Measurements from ENCODE around the gene RNF152.

Gene RNF152

DNA sequence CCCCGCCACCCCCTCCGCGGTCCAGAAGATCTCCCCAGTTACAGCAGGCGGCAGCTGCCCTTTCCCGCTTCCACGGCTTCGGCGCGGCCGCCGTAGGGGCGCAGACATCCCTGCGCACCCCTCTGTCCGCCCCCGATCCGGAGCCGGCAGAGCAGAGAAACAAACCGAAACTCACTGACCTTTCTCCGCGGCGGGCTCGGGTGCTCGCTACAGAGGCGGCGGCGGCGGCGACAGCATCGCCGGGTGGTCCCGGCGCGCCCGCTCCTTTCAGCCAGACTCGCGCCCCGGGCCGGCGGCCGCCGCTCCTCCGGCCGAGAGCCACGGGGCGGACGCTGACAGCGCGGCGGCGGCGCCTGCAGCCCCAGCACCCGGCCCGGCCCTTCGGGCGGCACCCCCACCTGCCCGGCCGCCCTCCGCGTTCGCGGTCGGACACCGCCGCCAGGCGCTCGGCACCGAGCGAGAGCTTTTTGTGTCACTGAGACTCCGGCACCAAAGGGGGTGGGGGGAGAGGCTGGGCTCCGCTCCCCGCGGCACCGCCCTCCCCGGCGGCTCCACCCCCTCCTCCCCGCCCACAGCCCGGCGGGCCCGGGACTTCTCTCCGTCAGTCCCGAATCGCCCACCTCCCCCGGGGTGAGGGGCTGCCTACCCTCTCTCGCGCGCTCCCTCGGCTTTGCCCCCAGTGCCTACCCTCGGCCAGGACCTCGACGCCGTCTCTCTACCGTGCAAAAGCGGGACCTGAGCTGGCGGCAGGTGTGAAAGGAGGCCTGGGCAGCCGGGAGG is 1.4 kb upstream of the RNF152 start:
- DNase-seq: peak; percentile 77

DNA sequence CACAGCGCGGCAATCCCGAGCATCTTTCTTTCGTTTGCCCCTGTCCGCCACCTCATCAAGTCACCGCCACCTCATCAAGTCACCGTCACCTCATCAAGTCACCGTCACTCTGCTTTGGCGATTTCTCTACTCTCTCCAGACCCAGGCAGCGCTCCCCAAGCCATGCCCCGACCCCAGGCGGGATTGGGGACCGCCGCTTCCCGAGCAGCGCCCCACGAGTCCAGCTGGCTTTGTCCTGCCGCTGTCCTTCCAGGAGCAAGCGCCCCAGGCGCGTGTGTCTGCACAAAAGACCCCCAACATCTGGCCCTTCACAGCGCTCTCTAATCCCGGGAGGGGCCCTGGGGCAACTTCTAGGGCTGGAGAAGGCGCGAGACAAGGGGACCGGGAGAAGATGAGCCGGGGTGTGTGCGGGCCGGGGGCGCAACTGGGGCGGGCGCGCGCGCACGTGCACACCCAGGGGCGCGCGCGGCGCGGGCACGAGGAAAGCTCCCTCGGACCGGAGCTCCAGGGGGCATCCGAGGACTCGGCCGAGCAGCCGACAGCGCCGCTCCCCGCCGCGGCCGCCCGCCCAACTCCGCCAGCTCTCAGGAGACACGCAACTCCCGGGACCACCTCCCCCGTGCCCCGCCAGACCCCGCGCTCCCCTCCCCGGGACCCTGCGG is 633 bp upstream of the RNF152 start:
- peak; percentile 66 for DNase-seq

GRCh38 chr18:61891894-61892293 is 913 bp downstream of the RNF152 start:
- DNase-seq: no peak

- no peak for DNase-seq
Observed at GRCh38 chr18:61891271-61891670, 1.5 kb downstream of the RNF152 start.

DNA sequence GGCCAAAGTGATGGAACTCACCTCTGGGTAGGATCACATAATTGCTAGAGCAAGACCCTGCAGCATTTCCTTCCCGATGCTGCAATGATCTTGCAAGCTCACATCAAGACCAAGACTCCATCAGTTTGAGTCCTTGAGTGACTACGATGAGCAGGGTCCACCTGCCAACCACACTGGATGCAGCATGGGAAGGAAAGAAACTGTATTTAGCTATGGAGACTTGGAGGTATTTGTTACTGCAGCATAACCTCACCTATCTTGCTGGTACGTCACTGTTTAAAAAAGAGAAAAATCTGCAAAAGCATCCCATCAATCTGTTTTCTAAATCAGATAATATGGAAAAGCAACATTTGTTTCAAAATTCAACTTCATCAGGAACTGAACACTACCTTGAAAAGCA is 2.5 kb downstream of the RNF152 start:
- DNase-seq: no peak

DNA sequence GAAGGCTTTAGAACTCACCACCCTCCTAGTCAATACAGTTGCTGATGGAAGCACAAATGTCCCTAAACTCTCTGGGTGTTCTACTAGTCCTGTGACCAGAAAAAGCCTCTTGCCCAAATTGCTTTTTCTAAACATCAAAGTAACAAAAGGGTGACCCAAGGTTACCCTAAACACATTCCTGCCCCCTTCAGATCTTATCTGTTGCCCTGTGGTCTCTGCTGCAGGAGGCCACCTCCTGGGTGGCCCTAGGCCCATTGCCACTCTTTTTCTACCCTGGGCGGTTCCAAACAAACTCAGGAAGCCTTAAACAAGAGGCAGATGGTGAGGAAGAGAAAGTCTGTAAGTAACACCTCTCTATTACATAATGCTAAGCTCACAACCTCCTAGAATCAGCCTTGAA is 3.3 kb downstream of the RNF152 start:
- DNase-seq: no peak

DNA sequence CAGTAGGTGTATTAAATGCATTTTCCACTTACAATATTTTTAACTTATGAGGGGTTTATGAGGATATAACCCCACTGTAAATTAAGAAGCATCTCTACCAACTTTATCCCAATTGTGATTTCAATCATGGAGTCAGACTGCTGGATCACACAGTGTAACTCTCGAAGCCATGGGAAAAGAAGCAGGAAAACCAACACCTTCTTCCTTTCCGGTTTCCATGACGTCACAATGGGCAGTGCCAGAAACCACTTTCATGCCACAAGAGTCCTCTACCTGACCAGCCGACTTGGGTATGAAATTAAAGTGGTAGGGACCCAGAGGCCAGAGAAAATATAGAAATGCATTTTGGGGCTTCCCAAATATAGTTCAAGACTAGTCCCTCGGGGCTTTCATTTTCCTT is 4.2 kb downstream of the RNF152 start:
- no peak for DNase-seq

DNA sequence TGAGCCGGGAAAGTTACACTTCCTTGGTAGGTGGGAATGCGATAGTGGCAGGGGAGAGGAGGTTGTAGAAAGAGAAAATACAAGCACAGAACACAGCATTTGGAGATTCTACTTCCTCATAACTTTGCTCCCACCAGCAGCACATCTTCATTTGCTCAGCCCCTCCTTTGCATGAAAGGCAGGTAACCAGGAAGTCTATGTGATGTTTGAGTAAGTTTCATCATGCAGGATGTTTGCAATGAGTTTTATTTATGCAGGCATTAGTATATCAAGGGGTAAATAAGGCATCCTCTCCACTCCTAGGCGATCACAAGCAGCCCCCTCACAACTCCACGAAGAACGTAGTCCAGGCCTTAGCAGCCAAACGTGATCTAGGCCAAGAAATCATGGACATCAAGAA is 5.0 kb downstream of the RNF152 start:
- DNase-seq: no peak

- no peak for DNase-seq
Observed at GRCh38 chr18:61883547-61883946, 9.3 kb downstream of the RNF152 start.

- no peak for DNase-seq
Observed at GRCh38 chr18:61882296-61883004, 10.4 kb downstream of the RNF152 start.

DNA sequence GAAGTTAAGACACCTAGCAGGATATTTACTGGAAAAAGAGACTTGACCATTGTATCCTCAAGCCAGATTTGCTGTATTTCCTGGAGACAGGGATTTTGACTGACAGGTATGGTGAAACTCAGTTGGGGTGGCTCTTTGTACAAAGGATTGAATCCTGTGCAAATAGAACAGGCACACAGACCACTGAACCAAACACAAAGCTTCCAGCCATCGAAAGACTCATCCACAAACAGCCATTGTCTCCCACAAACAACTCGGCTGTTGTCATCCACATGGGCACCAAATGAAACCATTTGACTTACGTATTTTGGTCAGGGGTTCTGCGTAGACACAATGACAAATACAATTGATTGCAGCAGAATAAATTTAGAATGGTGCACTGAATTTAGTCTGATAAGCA is 15.9 kb downstream of the RNF152 start:
- DNase-seq: no peak

GRCh38 chr18:61870151-61870550 is 22.7 kb downstream of the RNF152 start:
- DNase-seq: no peak

DNA sequence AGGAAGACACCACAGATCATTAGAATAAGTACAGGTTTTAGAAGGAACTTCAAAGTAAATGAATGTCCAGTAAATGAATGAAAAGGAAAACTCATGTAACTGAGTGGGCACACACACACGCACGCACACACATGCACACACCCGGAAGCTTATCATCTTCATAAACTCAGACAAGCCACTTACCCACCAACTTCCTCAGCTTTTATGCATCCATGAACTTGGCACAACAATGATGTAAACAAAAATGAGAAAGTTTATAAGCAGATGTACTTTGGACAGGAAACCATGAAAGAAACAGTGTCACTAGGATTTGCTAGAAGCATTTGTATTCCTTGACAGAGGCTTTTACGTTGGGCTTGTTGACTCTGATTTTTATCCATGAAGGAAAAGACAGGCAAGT is 23.2 kb downstream of the RNF152 start:
- no peak for DNase-seq

DNA sequence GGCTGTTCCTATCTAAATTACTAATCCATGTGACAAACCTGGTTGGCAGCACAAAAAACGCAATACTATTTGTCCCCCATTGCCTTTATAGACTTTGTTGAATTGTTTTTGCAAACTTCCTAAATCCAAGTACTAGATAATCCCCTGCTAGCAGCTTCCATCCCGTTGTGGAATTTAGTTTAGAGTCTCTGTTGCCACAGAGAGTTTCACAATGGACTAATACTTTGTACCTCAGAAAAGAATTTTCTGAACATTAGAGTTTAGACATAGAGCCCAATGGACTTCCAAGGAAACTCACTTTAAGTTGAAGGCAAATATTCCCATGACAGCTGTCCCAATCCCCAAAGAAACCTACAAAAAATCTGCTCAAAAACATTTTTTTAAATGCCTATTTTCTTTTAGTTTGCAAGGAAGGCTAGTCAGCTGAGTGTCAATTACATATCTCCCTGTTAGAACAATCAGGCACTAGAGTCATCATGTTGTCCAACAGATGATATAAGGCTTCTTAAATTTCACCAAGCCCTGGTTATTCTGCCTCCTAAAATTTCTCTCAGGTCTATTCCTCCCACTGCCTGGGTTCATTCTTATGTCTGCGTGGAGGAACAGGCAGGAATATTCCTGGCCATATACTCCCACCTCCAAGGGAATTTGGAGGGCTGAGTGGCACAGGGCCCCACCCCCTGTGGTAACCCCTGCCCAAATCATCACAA is 27.2 kb downstream of the RNF152 start:
- DNase-seq: no peak

DNA sequence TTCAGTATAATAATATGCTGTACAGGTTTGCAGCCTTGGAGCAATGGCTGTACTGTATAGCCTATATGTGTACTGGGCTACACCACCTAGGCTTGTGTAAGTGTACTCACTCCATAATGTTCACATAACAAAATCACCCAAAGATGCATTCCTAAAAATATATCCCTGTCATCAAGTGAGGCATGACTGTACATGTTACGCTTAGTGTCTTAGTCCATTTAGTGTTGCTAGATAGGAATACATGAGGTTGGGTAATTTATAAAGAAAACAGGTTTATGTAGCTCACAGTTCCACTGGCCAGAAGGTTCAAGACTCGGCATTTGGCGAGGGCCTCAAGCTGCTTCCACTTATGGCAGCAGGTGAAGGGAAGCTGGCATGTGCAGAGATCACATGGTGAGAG is 31.4 kb downstream of the RNF152 start:
- DNase-seq: no peak

DNA sequence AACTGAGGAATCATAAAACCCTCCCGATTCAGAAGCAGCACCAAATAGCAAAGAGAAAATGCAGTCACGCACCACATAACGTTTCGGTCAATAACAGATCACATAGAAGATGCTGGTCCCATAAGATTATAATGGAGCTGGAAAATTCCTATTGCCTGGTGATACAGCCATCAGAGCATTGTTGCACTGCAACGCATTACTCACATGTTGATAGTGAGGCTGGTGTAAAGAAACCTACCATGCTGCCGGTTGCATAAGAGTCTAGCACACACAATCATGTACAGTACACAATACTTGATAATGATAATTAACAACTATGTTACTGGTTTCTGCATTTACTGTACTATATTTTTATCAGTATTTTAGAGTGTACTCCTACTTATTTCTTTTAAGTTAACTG is 32.5 kb downstream of the RNF152 start:
- DNase-seq: no peak

- no peak for DNase-seq
Observed at GRCh38 chr18:61859113-61859512, 33.7 kb downstream of the RNF152 start.

GRCh38 chr18:61856678-61857077 is 36.1 kb downstream of the RNF152 start:
- no peak for DNase-seq

- no peak for DNase-seq
Observed at GRCh38 chr18:61855449-61856378, 37.1 kb downstream of the RNF152 start.

GRCh38 chr18:61854578-61855448 is 38.0 kb downstream of the RNF152 start:
- no peak for DNase-seq

- no peak for DNase-seq
Observed at GRCh38 chr18:61853855-61854254, 39.0 kb downstream of the RNF152 start.

Data from activated CD8-positive, alpha-beta memory T cell treated with anti-CD3 and anti-CD28 coated beads, Interleukin-2, amount 50 U/mL, for 48 hours (primary cell).